ENCODE results near the gene TPI1. TPM values are rescaled to one million over a fixed set of nuclear protein-coding genes. Genes with fewer than 3 reads are reported as not detected.
A peak's percentile ranks its signal among the peaks of the same experiment; 100 is the strongest.

Gene TPI1
- polyA plus RNA-seq, 3 donors: 446 to 839 (median 764) TPM

- H3K4me1 ChIP-seq (ENCODE audit: control insufficient read depth in 1 of 2, insufficient read depth in 2 of 2, low read length in 2 of 2): peaks cover 22 to 29% of the 10 kb centered on the region in 2 donors
- H3K9me3 Mint-ChIP-seq: peaks cover 0 to 9% (median 5%) of the 10 kb centered on the region in 7 donors
- intact Hi-C loops (cut with micrococcal nuclease): no loop called here
- DNase-seq: no peak
- TF ChIP-seq CTCF (IDR thresholded peaks at IDR 0.05): no peak
- no peaks in the 10 kb centered on the region for H3K36me3 ChIP-seq (replicated peaks in 1 of 2; ENCODE audit: control insufficient read depth in 1 of 2, insufficient read depth in 2 of 2, low read length in 2 of 2)
- peaks cover 29% of the 10 kb centered on the region for H3K4me1 Mint-ChIP-seq
- no peak overlapping the region for H2AFZ ChIP-seq (ENCODE audit: insufficient read depth, low read depth, low read length, poor library complexity, severe bottlenecking)
- peaks cover 0 to 10% of the 10 kb centered on the region in 2 donors for H3K9me3 ChIP-seq (replicated peaks in 1 of 2; ENCODE audit: control insufficient read depth in 1 of 2, insufficient read depth in 1 of 2, low read length in 2 of 2)
- peaks cover 0 to 13% of the 10 kb centered on the region in 2 donors for H3K36me3 Mint-ChIP-seq
- H3K27me3 Mint-ChIP-seq (ENCODE audit: low read depth in 3 of 3): peaks cover 62 to 66% (median 63%) of the 10 kb centered on the region in 3 donors
- peak overlapping the region in 1 of 2 donors; percentile 30 for H3K4me3 Mint-ChIP-seq
- no peaks in the 10 kb centered on the region for H4K20me1 ChIP-seq (ENCODE audit: insufficient read depth, low read length)
- peaks cover 19 to 53% of the 10 kb centered on the region in 2 donors for H3K27me3 ChIP-seq (ENCODE audit: control insufficient read depth in 2 of 2, insufficient read depth in 2 of 2, low read length in 2 of 2)
- no peak overlapping the region for H3K4me3 ChIP-seq (replicated peaks in 1 of 3; ENCODE audit: low read depth in 2 of 3, low read length in 3 of 3)
- no peaks in the 10 kb centered on the region for H3K79me2 ChIP-seq (ENCODE audit: insufficient read depth, low read length)
- no peak overlapping the region for H3K4me2 ChIP-seq (replicated peaks; ENCODE audit: extremely low read depth, low read length, poor library complexity, severe bottlenecking)
- 89% methylated on average over 13 of the region's 14 CpGs for WGBS (ENCODE audit: insufficient coverage)
- H3K27ac ChIP-seq (ENCODE audit: low read depth in 1 of 2, low read length in 2 of 2): no peak overlapping the region
- H3K27ac Mint-ChIP-seq: no peak overlapping the region
- no peak overlapping the region for H3K9ac ChIP-seq (ENCODE audit: insufficient read depth, low read length, poor library complexity, severe bottlenecking)
These were observed 50.3 kb downstream of the TPI1 start for GRCh38 chr12:6917491-6918231.

GRCh38 chr12:6919588-6919987 is 52.3 kb downstream of the TPI1 start:
- peak overlapping the region in 1 of 7 donors; percentile 35 for H3K27ac Mint-ChIP-seq
- Histone ChIP-seq H3K9ac (ENCODE audit: insufficient read depth, low read length, poor library complexity, severe bottlenecking) (no peak overlapping the region), H2AFZ (ENCODE audit: insufficient read depth, low read depth, low read length, poor library complexity, severe bottlenecking) (no peak overlapping the region), H3K9me3 (replicated peaks in 1 of 2; ENCODE audit: control insufficient read depth in 1 of 2, insufficient read depth in 1 of 2, low read length in 2 of 2) (peaks cover 0 to 10% of the 10 kb centered on the region in 2 donors), H3K36me3 (replicated peaks in 1 of 2; ENCODE audit: control insufficient read depth in 1 of 2, insufficient read depth in 2 of 2, low read length in 2 of 2) (no peaks in the 10 kb centered on the region), H3K4me1 (ENCODE audit: control insufficient read depth in 1 of 2, insufficient read depth in 2 of 2, low read length in 2 of 2) (peaks cover 35 to 40% of the 10 kb centered on the region in 2 donors), H4K20me1 (ENCODE audit: insufficient read depth, low read length) (no peaks in the 10 kb centered on the region), H3K4me3 (replicated peaks in 1 of 3; ENCODE audit: low read depth in 2 of 3, low read length in 3 of 3) (no peak overlapping the region), H3K27me3 (ENCODE audit: control insufficient read depth in 2 of 2, insufficient read depth in 2 of 2, low read length in 2 of 2) (peaks cover 6 to 35% of the 10 kb centered on the region in 2 donors), H3K27ac (ENCODE audit: low read depth in 1 of 2, low read length in 2 of 2) (no peak overlapping the region), H3K4me2 (replicated peaks; ENCODE audit: extremely low read depth, low read length, poor library complexity, severe bottlenecking) (no peak overlapping the region), H3K79me2 (ENCODE audit: insufficient read depth, low read length) (no peaks in the 10 kb centered on the region)
- H3K36me3 Mint-ChIP-seq: peaks cover 0 to 6% of the 10 kb centered on the region in 2 donors
- no peak overlapping the region for H3K4me3 Mint-ChIP-seq
- peaks cover 0 to 8% (median 2%) of the 10 kb centered on the region in 7 donors for H3K9me3 Mint-ChIP-seq
- peaks cover 44 to 53% (median 52%) of the 10 kb centered on the region in 3 donors for H3K27me3 Mint-ChIP-seq (ENCODE audit: low read depth in 3 of 3)
- no peak for DNase-seq
- intact Hi-C loops (cut with micrococcal nuclease): no loop called here
- peaks cover 34% of the 10 kb centered on the region for H3K4me1 Mint-ChIP-seq
- no peak for TF ChIP-seq CTCF (IDR thresholded peaks at IDR 0.05)
- WGBS (ENCODE audit: insufficient coverage): 71% methylated on average over 7 of the region's 7 CpGs

Other genes with a start within 250 kb of the TPI1 start
- under 1 TPM; 0.11 to 0.18 (median 0.14) TPM for gene LPAR5, start 231.6 kb upstream of the TPI1 start, polyA plus RNA-seq
- 10 to 100 TPM; 10.2 to 28.3 (median 10.3) TPM for gene ACRBP, start 220.1 kb upstream of the TPI1 start, polyA plus RNA-seq
- gene ING4, start 204.4 kb upstream of the TPI1 start, polyA plus RNA-seq: 10 to 100 TPM; 62.2 to 67.1 (median 64.0) TPM
- 10 to 100 TPM in 2 of 3 donors, 1 to 10 TPM in 1; 9.6 to 87.0 (median 10.9) TPM for gene ZNF384, start 178.2 kb upstream of the TPI1 start, polyA plus RNA-seq
- not detected for gene PIANP, start 166.7 kb upstream of the TPI1 start, polyA plus RNA-seq
- 10 to 100 TPM; 70.1 to 77.1 (median 72.3) TPM for gene COPS7A, start 143.5 kb upstream of the TPI1 start, polyA plus RNA-seq
- gene MLF2, start 114.4 kb upstream of the TPI1 start, polyA plus RNA-seq: 100 to 1,000 TPM; 113 to 211 (median 140) TPM
- 1 to 10 TPM; 2.4 to 9.7 (median 2.6) TPM for gene PTMS, start 101.2 kb upstream of the TPI1 start, polyA plus RNA-seq
- gene LAG3, start 95.0 kb upstream of the TPI1 start, polyA plus RNA-seq: under 1 TPM in 1 of 3 donors, not detected in 2; 0.04 TPM
- 100 to 1,000 TPM; 261 to 371 (median 269) TPM for gene CD4, start 78.0 kb upstream of the TPI1 start, polyA plus RNA-seq
- gene GPR162, start 45.7 kb upstream of the TPI1 start, polyA plus RNA-seq: 10 to 100 TPM; 15.1 to 81.7 (median 16.0) TPM
- under 1 TPM in 1 of 3 donors, not detected in 2; 0.56 TPM for gene P3H3, start 39.1 kb upstream of the TPI1 start, polyA plus RNA-seq
- gene GNB3, start 26.6 kb upstream of the TPI1 start, polyA plus RNA-seq: under 1 TPM in 1 of 3 donors, not detected in 2; 0.31 TPM
- under 1 TPM; 0.57 to 0.61 (median 0.59) TPM for gene CDCA3, start 16.2 kb upstream of the TPI1 start, polyA plus RNA-seq
- gene USP5, start 15.4 kb upstream of the TPI1 start, polyA plus RNA-seq: 10 to 100 TPM; 28.0 to 32.4 (median 29.9) TPM
- 1 to 10 TPM; 4.7 to 6.9 (median 6.6) TPM for gene SPSB2, start 5.8 kb downstream of the TPI1 start, polyA plus RNA-seq
- gene LRRC23, start 37.3 kb downstream of the TPI1 start, polyA plus RNA-seq: 1 to 10 TPM; 4.9 to 6.8 (median 5.1) TPM
- under 1 TPM; 0.09 to 0.43 (median 0.19) TPM for gene ENO2, start 47.0 kb downstream of the TPI1 start, polyA plus RNA-seq
- gene ATN1, start 60.4 kb downstream of the TPI1 start, polyA plus RNA-seq: 10 to 100 TPM in 1 of 3 donors, under 1 TPM in 1, not detected in 1; 0.40 to 10.6 TPM
- gene RNU7-1, start 76.3 kb downstream of the TPI1 start, polyA plus RNA-seq: not detected
- gene C12orf57, start 76.5 kb downstream of the TPI1 start, polyA plus RNA-seq: 10 to 100 TPM; 19.1 to 59.2 (median 24.2) TPM
- gene PTPN6, start 83.8 kb downstream of the TPI1 start, polyA plus RNA-seq: 100 to 1,000 TPM; 449 to 764 (median 562) TPM
- gene PHB2, start 103.1 kb downstream of the TPI1 start, polyA plus RNA-seq: 100 to 1,000 TPM in 1 of 3 donors, 10 to 100 TPM in 2; 90.6 to 158 (median 91.9) TPM
- gene EMG1, start 103.4 kb downstream of the TPI1 start, polyA plus RNA-seq: 10 to 100 TPM in 2 of 3 donors, 1 to 10 TPM in 1; 9.8 to 35.3 (median 33.1) TPM
- 10 to 100 TPM; 50.9 to 62.7 (median 54.1) TPM for gene LPCAT3, start 150.9 kb downstream of the TPI1 start, polyA plus RNA-seq
- under 1 TPM in 1 of 3 donors, not detected in 2; 1.00 TPM for gene C1S, start 193.2 kb downstream of the TPI1 start, polyA plus RNA-seq
- gene C1R, start 224.9 kb downstream of the TPI1 start, polyA plus RNA-seq: under 1 TPM in 2 of 3 donors, not detected in 1; 0.14 to 0.88 TPM
- 10 to 100 TPM in 1 of 3 donors, 1 to 10 TPM in 2; 4.8 to 27.9 (median 5.6) TPM for gene C1RL, start 241.7 kb downstream of the TPI1 start, polyA plus RNA-seq

Measured in CD14-positive monocyte (primary cell).